GM12873 (cell line): ENCODE results near the gene ZBTB9.

Experiments used
- TF ChIP-seq, protein P1 (sequence below): IDR thresholded peaks from 2 replicates; pipeline ENCODE4 v1.5.1; 2012; ENCODE audit warnings: low read depth, mild to moderate bottlenecking, moderate library complexity, low read length, control low read depth; ENCODE audit not compliant: insufficient read depth; ENCODE audit errors: missing control alignments

ZBTB9 gene

DNA sequence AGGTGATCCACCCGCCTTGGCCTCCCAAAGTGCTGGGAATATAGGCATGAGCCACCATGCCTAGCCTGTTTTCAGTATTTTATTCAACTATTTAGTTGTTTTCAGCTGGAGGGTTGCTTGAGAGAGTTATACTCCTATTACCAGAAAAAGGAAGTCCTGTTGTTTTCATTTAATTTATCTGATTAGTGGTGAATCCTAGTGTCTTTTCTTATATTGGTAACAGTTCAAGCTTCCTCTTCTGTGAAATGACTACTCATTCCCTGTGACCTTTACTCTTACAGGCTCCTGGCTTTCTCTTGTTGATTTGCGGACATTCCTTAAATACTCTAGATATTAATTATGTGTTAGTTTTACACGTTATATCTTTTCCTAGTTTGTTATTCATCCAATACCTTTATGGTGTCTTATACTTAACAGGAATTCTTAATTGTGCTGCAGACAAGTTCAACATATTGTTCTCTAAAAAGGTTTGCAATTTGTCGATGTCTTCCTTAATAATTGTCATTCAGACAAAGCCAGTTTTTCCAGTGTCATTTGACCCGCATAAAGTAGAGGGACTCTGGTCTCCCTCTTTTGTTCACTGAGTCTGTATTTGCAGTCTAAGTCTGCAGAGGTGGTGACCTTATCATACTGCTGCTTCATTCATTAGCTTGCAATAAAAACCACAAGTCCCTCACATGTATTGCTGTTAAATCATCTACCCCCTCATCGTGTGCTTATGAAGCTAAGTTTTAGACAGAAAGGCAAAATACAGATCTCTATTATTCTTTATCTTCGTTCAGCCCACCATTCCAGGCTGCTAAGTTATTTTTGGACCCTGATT lies 51.4 kb downstream of the ZBTB9 start:
- TF ChIP-seq, protein P1, sequence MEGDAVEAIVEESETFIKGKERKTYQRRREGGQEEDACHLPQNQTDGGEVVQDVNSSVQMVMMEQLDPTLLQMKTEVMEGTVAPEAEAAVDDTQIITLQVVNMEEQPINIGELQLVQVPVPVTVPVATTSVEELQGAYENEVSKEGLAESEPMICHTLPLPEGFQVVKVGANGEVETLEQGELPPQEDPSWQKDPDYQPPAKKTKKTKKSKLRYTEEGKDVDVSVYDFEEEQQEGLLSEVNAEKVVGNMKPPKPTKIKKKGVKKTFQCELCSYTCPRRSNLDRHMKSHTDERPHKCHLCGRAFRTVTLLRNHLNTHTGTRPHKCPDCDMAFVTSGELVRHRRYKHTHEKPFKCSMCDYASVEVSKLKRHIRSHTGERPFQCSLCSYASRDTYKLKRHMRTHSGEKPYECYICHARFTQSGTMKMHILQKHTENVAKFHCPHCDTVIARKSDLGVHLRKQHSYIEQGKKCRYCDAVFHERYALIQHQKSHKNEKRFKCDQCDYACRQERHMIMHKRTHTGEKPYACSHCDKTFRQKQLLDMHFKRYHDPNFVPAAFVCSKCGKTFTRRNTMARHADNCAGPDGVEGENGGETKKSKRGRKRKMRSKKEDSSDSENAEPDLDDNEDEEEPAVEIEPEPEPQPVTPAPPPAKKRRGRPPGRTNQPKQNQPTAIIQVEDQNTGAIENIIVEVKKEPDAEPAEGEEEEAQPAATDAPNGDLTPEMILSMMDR: no peak
